ENCODE data around the gene SPATA31C2. TPM values are rescaled to one million over a fixed set of nuclear protein-coding genes. Genes with fewer than 3 reads are reported as not detected.
"Not testable (repeated sequence)": the region's sequence is repeated elsewhere in the genome, so short reads cannot be mapped to it uniquely, and the experiment has no call there.

The SPATA31C2 gene
- total and polyA plus RNA-seq, 10 of the 15 experiments (the other 5 are each of a cell fraction or from before 2014, with no cell fraction given), result not detected

DNA sequence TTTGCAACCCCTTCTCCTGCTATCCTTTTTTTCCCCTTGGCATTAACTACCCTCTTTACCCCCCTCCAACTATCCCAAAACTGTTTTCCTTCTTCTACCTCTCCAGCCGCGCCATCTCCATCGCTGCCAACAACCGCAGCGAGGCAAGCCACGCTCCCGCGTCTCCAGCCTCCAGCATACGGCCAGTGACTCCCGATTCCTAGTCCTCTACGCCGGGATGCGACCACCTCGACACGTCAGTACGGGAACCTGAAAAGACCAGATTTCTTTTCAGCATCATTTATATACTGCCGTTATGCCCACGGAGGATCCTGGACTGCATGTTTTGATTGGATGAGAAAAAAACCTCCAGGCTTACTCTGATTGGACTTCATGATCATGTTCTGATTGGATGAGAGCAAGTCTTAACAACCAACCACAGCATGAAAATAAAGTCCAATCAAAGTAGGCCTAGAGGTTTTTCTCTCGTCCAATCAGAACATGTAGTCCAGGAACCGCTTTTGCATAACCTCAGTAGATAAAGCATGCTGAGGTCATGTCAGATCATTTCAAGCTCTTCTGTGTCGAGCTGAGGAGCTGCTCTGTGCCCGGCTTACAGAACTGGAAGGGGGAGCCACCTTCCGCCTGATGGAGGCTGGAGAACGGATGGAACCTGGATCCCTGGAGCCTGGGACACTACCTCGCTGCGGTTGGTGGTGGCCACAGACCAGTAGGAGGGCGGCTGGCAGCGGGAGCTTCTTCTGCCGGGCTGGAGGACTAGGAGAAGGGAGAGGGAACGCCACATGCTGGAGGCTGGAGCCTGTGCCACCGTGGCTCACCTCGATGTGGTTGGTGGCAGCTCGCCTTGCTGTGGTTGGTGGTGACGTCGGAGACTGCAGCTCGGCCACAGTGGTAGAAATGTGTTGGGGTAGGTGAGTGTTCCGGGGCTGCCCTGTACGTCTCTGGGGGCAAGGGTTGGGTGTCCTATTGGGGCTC lies 24.8 kb downstream of the SPATA31C2 start:
- H3K9ac ChIP-seq (ENCODE audit: control insufficient read depth, insufficient read depth, low read length); RAD21 ChIA-PET (ENCODE audit: unreplicated experiment); DNase-seq (ENCODE audit: low read depth, low spot score); H2AFZ ChIP-seq (ENCODE audit: control insufficient read depth, low read depth, low read length); H4K20me1 ChIP-seq (ENCODE audit: control insufficient read depth, insufficient read depth); intact Hi-C loops (cut with micrococcal nuclease; ENCODE audit: unreplicated experiment); H3K27me3 ChIP-seq (replicated peaks in 1 of 2; ENCODE audit: control insufficient read depth in 2 of 2, insufficient read depth in 2 of 2, low read length in 1 of 2); SMC1A ChIA-PET (ENCODE audit: uncharacterized antibody, unreplicated experiment); H3K9me3 ChIP-seq (replicated peaks; ENCODE audit: control insufficient read depth, insufficient read depth, low read length); H3K36me3 ChIP-seq (ENCODE audit: control insufficient read depth in 2 of 2, insufficient read depth in 2 of 2, low read length in 1 of 2); H3K4me3 ChIP-seq; BruUV-seq (replicated peaks); H3K4me1 ChIP-seq (ENCODE audit: control insufficient read depth, insufficient read depth, low read length); CTCF ChIA-PET; H3K79me2 ChIP-seq (ENCODE audit: control insufficient read depth, insufficient read depth, low read length); POLR2A ChIA-PET; H3K27ac ChIP-seq (ENCODE audit: control insufficient read depth, insufficient read depth); H3K4me2 ChIP-seq (ENCODE audit: control insufficient read depth, insufficient read depth); ATAC-seq: not testable (repeated sequence)
- in situ Hi-C loops (cut with MboI), result loop anchor here (5.0 kb wide), 1 partner anchor 171 kb away; no protein-coding TSS in a partner anchor
- 69% methylated on average over 38 of the region's 38 CpGs for WGBS (ENCODE audit: insufficient coverage, insufficient replicate concordance, low lambda C conversion rate, missing lambda C conversion rate)
- peak; percentile 77 for FAIRE-seq

DNA sequence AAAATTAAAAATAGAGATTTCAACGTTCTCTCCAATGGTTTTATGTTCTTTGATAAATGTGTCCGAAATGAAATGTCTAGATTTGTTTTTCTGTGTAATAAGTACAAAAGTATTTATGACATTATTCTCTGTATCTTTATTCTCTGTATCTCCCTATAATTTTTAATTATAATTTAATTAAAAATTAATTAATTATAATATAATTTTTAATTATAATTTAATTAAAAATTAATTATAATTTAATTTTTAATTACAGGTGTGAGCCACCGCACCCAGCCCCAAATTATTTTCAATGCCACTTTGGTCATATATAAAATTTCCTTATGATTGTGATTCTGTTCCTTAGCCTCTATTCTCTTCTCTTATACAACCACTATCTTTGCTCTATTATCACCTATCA lies 28.2 kb downstream of the SPATA31C2 start:
- ATAC-seq (no peak), FAIRE-seq (no peak), DNase-seq (ENCODE audit: low read depth, low spot score) (no peak)
- intact Hi-C loops (cut with micrococcal nuclease; ENCODE audit: unreplicated experiment), result no loop called here
- CTCF ChIA-PET, result no interaction called here
- SMC1A ChIA-PET (ENCODE audit: uncharacterized antibody, unreplicated experiment), result no interaction called here
- Histone ChIP-seq H3K36me3 (ENCODE audit: control insufficient read depth in 2 of 2, insufficient read depth in 2 of 2, low read length in 1 of 2) (no peaks in the 10 kb centered on the region), H3K27me3 (replicated peaks in 1 of 2; ENCODE audit: control insufficient read depth in 2 of 2, insufficient read depth in 2 of 2, low read length in 1 of 2) (no peaks in the 10 kb centered on the region), H3K4me3 (no peak overlapping the region), H3K9ac (ENCODE audit: control insufficient read depth, insufficient read depth, low read length) (no peak overlapping the region), H3K4me1 (ENCODE audit: control insufficient read depth, insufficient read depth, low read length) (no peaks in the 10 kb centered on the region), H3K4me2 (ENCODE audit: control insufficient read depth, insufficient read depth) (no peak overlapping the region), H3K79me2 (ENCODE audit: control insufficient read depth, insufficient read depth, low read length) (no peaks in the 10 kb centered on the region), H4K20me1 (ENCODE audit: control insufficient read depth, insufficient read depth) (no peaks in the 10 kb centered on the region), H3K9me3 (replicated peaks; ENCODE audit: control insufficient read depth, insufficient read depth, low read length) (no peaks in the 10 kb centered on the region; the same call in 2 of the 3 replicates), H3K27ac (ENCODE audit: control insufficient read depth, insufficient read depth) (no peak overlapping the region), H2AFZ (ENCODE audit: control insufficient read depth, low read depth, low read length) (no peak overlapping the region)
- in situ Hi-C loops (cut with MboI), result loop anchor here (5.0 kb wide), 1 partner anchor 168 kb away; no protein-coding TSS in a partner anchor
- WGBS (ENCODE audit: insufficient coverage, insufficient replicate concordance, low lambda C conversion rate, missing lambda C conversion rate), result 65% methylated on average over 3 of the region's 3 CpGs
- POLR2A ChIA-PET, result no interaction called here
- RAD21 ChIA-PET (ENCODE audit: unreplicated experiment), result no interaction called here
- BruUV-seq (replicated peaks), result no TSS peak
- TF ChIP-seq NR2C2 (IDR thresholded peaks at IDR 0.05; ENCODE audit: borderline replicate concordance, control insufficient read depth, insufficient read length, low read depth) (no peak), SMARCA5 (IDR thresholded peaks at IDR 0.05) (no peak), POLR2AphosphoS5 (IDR thresholded peaks at IDR 0.05; ENCODE audit: low read length) (no peak), EZH2 (IDR thresholded peaks at IDR 0.05; ENCODE audit: borderline replicate concordance, control insufficient read depth, low read depth, low read length) (no peak), STAT1 (conservative IDR thresholded peaks at IDR 0.05) (no peak), ZZZ3 (IDR thresholded peaks at IDR 0.05; ENCODE audit: control insufficient read depth, insufficient read length, low read depth) (no peak), KAT2A (conservative IDR thresholded peaks at IDR 0.05; ENCODE audit: control insufficient read depth, low read depth, low read length) (no peak), ZNF217 (IDR thresholded peaks at IDR 0.05) (no peak), POLR2A (IDR thresholded peaks at IDR 0.05; ENCODE audit: low read depth, low read length) (no peak), SMC3 (IDR thresholded peaks at IDR 0.05; ENCODE audit: borderline replicate concordance, low read length) (no peak), CEBPB (IDR thresholded peaks at IDR 0.05; ENCODE audit: borderline replicate concordance in 1 of 2, low read depth in 2 of 2, low read length in 2 of 2) (no peak), RB1 (IDR thresholded peaks at IDR 0.05; ENCODE audit: borderline replicate concordance) (no peak), SMAD1 (IDR thresholded peaks at IDR 0.05; ENCODE audit: low read depth, partially characterized antibody) (no peak)
- TF ChIP-seq, protein P1, sequence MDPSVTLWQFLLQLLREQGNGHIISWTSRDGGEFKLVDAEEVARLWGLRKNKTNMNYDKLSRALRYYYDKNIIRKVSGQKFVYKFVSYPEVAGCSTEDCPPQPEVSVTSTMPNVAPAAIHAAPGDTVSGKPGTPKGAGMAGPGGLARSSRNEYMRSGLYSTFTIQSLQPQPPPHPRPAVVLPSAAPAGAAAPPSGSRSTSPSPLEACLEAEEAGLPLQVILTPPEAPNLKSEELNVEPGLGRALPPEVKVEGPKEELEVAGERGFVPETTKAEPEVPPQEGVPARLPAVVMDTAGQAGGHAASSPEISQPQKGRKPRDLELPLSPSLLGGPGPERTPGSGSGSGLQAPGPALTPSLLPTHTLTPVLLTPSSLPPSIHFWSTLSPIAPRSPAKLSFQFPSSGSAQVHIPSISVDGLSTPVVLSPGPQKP (IDR thresholded peaks at IDR 0.05; ENCODE audit: low read depth, low read length), result no peak
- TF ChIP-seq, protein P2, sequence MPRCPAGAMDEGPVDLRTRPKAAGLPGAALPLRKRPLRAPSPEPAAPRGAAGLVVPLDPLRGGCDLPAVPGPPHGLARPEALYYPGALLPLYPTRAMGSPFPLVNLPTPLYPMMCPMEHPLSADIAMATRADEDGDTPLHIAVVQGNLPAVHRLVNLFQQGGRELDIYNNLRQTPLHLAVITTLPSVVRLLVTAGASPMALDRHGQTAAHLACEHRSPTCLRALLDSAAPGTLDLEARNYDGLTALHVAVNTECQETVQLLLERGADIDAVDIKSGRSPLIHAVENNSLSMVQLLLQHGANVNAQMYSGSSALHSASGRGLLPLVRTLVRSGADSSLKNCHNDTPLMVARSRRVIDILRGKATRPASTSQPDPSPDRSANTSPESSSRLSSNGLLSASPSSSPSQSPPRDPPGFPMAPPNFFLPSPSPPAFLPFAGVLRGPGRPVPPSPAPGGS (IDR thresholded peaks at IDR 0.05; ENCODE audit: borderline replicate concordance, insufficient read depth, low read depth, low read length, poor library complexity, severe bottlenecking), result no peak

Data from GM12878 (cell line).